ENCODE data around the gene ZBTB42.
"Not testable (repeated sequence)": the region's sequence is repeated elsewhere in the genome, so short reads cannot be mapped to it uniquely, and the experiment has no call there.

ZBTB42 gene

DNA sequence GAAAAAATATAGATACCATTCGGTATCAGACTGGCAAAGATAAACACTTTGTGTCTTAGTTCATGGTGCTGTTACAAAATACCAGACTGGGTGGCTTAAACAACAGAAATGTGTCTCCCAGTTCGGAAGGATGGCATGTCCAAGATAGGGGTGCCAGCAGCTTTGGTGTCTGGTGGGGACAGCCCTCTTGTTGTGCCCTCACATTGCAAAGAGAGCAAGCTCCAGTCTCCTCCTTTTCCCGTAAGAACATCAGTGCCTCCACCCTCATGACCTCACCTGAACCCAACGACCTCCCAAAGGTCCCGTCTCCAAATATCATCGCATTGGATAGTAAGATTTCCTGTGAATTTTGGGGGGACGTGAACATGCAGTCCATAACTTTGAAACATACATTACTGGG lies 12.4 kb downstream of the ZBTB42 start:
- DNase-seq: no peak

GRCh38 chr14:104814701-104815100 lies 13.8 kb downstream of the ZBTB42 start:
- not testable (repeated sequence) for DNase-seq

DNA sequence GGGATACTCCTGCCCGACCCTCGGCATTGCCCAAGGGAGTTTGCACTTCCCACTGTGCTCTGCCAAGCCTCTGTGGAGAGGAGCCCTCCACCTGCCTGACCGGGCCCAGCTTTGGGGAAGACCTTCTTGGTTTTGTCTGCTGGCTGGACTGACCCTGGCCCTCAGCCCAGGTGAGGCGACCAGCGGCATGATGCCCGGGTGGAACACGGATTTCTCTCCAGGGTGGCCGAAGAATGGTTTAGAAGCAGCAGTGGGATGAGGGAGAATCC lies 15.6 kb downstream of the ZBTB42 start:
- no peak for DNase-seq

GRCh38 chr14:104817930-104818713 lies 17.2 kb downstream of the ZBTB42 start:
- no peak for DNase-seq

DNA sequence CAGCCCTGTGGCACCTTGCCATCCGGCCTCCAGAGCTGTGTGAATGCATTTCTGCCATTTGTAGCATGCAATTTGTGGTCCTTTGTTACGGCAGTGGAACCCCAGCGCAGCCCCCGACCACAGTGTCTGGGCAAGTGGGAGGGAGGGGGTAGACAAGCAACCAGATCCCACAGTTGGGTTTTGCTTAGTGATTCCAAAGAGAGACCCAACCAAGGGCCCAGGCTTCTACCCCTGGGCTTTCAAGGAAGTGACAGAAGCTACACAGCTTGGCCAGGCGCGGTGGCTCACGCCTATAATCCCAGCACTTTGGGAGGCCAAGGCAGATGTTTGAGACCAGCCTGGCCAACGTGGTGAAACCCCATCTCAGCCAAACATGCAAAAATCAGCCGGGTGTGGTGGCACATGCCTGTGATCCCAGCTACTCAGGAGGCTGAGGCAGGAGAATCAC lies 17.8 kb downstream of the ZBTB42 start:
- DNase-seq: no peak

DNA sequence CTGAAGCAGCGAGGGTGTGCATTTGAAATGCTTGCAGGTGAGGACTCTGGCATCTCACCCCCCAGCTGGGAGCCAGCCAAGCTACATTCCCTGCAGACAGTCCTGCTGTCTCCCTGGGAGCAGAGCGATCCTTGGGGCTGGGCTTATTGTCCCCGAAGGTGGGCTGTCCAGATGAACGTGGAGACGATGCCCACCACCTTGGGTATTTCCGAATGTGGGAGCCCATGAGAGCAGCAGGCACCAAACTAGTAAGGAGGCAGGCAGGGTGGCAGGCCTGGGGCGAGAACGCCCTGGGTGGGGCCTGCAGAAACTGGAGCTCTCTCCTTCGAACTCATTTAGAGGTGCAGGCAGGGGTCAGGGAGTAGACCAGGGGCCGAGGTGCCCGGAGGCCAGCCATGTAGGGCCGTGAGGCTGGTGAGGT lies 18.5 kb downstream of the ZBTB42 start:
- no peak for DNase-seq

DNA sequence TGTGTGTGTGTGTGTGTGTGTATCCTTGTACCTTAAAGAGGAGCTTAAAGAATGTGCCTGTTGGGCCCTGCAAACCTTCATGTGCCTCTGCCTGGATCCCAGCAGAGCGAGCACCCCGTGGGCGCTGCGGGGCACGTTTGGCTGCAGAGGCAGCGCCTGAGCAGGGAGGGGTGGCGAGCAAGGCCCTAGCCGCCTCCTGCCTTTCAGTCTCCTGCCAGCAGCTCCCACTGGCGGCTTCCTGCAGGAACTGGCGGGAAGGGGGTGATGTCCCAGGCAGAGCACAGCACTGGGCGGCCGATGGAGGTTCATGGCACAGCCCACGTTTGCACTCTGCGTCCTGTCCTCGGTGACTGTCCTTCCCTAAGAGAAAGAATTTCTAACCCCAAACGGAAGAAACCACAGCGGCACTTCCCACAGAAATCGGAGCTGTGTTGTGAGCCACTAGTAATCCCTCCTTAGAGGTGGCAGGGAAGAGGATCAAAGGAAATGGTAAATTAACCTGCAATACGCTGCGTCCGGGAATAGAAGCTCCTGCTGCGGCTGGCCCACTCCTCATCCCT lies 19.8 kb downstream of the ZBTB42 start:
- no peak for DNase-seq

DNA sequence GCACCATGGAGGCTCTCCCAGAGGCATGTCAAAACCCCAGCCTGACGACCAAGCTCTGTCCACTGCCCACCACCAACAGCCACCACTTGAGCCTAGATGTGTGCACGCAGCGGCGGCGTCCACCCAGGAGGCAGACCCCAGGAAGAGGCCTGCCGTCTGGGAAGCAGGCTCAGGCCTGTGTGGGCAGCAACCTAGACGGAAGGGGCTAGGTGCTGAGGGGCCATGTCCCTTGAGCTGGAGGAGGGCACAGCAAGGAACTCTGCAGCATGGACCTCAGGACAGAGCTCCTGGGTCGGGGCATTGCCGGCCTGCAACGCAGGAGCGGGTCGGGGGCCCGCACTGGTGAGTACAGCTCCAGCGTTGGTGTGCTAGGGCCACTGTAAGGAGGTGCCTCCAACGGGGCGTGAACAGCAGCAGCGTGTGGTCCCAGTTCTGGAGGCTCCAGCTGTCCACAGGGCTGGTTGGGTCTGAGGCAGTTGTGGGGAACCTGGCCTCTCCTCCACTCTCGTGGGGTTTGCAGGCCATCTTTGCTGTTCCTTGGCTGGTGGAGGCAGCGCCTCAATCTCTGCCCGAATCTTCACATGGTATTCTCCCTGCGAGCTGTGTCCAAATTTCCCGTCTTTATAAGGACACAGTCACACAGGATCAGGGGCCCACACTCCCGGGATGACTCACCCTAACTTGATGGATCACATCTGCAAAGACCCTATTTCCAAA lies 20.5 kb downstream of the ZBTB42 start:
- no peak for DNase-seq

DNA sequence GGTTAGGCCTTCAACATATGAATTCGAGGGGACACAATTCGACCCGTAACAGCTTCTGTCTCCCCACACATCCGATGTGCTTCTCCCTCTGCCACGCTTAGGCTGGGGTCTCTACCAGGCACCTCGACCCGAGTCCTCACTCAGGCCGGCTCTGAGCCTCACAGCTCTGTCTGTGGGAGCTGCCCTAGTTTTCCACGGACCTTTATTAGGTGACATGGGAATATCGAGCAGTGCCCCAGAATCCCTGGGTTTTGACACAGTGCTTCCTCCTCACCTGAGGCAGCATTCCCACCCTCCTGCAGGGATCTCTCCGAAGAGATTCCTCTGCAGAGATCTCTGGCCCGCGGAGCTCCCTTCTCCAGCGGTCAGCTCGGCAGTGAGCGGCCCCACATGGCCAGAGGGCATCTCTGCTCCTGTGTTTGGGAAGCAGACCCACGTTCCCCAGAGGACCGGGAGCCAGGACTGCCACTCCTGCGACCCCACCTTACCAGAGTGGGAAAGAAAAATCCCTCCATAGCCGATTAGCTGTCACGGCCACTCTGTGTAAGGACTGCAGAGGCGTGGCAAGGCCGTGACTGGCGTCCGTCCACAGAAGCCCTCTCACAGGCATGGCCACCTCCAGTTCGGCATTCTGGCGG lies 21.2 kb downstream of the ZBTB42 start:
- DNase-seq: no peak

- DNase-seq: no peak
Observed at GRCh38 chr14:104822821-104823615, 22.1 kb downstream of the ZBTB42 start.

DNA sequence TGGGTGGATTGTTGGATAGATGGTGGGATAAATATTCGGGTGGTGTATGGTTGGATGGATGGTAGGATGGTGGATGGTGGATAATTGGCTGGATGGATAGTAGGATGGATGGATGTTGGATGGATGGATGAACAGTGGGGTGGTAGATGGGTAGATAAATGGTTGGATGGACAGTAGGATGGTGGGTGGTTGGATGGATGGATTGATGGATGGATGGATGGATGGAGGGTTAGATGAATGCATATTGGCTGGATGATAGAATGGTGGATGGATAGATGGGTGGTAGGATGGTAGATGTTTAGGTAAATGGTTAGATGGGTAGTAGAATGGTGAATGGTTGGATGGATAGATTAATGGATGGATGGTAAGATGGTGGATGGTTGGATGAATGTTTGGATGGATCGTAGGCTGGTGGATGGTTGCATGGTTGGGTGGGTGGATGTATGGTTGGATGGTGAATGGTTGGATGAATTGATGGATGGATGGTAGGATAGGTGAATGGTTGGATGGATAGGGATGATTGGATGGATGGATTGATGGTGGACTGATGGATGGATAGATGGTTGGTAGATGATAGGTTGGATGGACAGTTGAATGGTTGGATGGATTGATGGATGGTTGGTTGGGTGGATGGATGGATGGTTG lies 23.6 kb downstream of the ZBTB42 start:
- DNase-seq: no peak

DNA sequence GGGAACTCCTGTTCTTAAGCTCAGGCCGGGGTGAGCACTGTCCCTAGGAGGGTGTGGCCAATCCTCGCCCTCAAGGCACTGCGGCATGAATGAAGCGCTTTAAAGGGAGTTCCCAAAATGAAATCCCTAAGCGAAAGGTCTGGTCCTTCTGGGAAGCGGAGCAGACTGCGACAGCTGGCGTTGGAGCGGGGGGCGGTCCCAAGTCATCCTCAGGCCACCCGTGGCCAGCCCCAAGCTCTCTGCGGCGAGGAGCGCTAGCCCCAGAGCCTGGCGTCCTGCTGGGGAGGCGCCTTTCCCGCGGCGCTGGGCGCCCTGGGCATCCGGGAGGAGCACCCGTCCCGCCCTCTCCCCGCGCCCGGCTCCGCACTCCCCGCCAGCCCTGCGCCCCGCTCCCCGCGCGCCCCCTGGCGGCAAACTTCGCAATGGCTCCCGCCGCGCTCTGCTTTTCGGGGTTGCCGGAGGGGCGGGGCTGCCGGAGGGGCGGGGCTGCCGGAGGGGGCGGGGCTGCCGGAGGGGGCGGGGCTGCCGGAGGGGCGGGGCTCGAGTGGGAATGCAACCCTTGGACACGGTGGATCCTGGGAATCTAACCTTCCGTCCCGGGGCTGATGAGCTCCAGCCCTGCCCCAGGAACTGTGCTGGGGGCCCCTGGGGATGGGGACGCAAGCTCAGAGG lies 25.4 kb downstream of the ZBTB42 start:
- peak; percentile 20 for DNase-seq

DNA sequence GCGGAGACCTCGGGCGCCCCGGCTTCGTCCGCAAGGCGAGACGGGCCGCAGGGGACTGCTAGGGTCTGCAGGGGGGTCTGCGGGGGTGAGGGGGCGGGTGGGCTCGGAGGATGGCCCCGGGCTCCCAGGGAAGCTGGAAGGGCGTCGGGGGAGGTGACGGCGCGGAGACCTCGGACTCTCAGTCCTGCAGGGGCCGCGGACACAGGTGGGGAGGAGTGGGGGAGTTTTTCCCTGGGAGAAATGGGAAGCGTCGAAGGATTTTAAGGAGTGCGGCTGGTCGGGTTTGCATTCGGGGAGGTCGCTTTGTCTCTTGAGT lies 25.9 kb downstream of the ZBTB42 start:
- no peak for DNase-seq

- no peak for DNase-seq
Observed at GRCh38 chr14:104827177-104828055, 26.5 kb downstream of the ZBTB42 start.

- no peak for DNase-seq
Observed at GRCh38 chr14:104830781-104831180, 29.9 kb downstream of the ZBTB42 start.

- not testable (repeated sequence) for DNase-seq
Observed at GRCh38 chr14:104836171-104836935, 35.5 kb downstream of the ZBTB42 start.

- DNase-seq: no peak
Observed at GRCh38 chr14:104841730-104842129, 40.8 kb downstream of the ZBTB42 start.

GRCh38 chr14:104843006-104843405 lies 42.1 kb downstream of the ZBTB42 start:
- no peak for DNase-seq

DNA sequence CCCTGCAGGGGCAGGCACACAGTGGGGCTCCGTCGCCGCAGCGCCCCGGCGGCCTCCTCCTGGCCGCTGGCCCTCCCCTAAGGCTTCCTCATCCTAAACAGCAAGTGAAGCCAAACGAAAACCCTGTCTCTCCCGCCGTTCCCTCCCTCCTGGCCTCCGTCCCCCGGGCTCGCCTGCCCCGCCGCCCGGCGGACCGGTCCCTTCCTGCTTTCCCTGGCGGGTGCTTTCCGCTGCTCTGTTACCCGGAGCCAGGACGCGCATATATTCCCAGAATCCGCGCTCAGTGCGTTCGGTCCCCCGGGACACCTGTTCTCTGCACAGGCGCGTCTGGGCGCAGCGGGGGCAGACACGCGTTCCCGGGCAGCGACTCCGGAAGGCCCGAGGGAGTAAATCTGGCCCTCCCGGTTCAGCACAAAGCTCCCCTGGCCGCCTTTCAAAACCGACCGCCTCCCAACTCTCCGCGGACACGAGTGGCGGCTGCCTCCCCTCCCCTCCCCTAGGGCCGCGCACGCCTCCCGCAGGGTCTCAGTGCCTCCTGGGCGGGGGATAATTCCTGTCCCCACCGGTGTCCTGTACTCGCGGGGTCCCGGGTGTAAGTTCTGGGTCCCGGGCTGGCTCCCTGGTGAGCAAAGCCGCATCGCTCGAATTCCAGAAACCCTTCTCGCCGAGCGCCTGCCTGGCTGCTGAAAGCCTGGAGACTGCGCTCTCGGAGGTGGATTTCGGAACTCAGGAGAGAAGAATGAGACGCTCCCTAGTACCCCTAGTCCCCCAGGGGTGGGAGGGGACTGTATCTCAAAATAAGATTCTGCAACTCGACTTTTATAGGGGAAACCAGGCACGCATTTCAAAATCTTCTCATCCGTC lies 42.8 kb downstream of the ZBTB42 start:
- no peak for DNase-seq

All from NCI-H187 treated with DMSO at 0.1 percent for 48 hours (cell line).